ENCODE results near the gene CFAP97.

The CFAP97 gene

DNA sequence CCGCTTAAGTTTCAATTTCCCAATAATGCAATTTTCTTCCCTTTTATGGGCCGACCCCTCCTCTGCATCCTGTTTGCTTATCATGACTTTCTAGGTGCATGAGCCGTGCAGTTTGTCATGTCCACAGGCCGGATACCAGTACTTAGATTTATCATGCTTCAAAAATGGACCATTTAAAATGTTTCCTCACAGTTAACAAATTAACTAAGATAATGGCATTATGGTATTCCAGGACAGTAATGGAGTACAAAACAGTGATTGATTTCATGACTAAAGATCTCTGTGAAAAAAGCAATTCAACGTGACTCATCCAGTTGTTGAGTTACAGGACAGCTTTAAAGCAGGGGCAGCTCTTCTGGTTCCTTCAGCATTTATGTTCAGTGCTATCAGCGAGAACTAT, 28.6 kb upstream of the CFAP97 start:
- no peak for DNase-seq (ENCODE audit: low spot score)

DNA sequence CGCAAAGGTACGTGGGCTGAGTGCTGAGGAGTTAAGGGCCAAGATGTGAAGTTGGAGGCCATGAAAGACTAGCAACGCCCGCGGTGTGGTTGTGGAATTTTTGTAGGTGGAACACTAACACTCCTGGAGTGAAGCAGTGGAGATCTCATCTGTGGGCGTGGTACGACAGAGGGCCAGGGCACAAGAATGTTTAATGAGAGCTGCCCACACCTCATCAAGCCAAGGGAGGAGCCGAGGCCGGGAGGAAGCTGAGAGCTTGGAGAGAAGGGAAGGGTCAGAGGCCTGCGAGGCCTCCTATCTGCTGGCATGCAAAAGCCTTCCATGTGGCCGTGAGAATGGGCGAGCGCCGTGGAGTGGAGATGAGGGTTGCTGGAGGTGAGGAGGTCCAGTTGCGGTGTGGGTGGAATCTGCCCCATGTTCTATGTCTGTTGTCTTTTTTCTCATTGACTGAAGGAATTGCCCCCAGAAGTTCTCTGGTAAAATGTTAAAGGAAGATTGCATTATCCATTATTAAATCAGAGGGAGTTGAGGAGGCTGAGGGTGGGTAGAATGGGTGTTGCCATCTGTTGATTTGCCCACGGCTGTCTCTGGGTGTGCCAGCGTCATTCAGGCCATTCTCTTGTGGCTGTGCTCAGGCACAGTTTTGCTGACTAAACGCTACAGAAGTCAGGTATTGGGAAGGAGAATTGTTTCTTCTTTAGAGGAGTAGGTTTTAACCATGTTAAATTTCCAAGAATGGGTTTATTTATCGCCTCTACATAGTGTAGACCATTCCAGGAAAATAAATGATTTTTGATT, 25.4 kb upstream of the CFAP97 start:
- TF ChIP-seq, protein P1, sequence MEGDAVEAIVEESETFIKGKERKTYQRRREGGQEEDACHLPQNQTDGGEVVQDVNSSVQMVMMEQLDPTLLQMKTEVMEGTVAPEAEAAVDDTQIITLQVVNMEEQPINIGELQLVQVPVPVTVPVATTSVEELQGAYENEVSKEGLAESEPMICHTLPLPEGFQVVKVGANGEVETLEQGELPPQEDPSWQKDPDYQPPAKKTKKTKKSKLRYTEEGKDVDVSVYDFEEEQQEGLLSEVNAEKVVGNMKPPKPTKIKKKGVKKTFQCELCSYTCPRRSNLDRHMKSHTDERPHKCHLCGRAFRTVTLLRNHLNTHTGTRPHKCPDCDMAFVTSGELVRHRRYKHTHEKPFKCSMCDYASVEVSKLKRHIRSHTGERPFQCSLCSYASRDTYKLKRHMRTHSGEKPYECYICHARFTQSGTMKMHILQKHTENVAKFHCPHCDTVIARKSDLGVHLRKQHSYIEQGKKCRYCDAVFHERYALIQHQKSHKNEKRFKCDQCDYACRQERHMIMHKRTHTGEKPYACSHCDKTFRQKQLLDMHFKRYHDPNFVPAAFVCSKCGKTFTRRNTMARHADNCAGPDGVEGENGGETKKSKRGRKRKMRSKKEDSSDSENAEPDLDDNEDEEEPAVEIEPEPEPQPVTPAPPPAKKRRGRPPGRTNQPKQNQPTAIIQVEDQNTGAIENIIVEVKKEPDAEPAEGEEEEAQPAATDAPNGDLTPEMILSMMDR (IDR thresholded peaks at IDR 0.05; ENCODE audit: extremely low read depth, missing control alignments) = no peak
- no peak for DNase-seq (ENCODE audit: low spot score)

More for the DNA sequence above, 28.6 kb upstream of the CFAP97 start:
- TF ChIP-seq, protein P1 (IDR thresholded peaks at IDR 0.05; ENCODE audit: extremely low read depth, missing control alignments) = no peak

DNA sequence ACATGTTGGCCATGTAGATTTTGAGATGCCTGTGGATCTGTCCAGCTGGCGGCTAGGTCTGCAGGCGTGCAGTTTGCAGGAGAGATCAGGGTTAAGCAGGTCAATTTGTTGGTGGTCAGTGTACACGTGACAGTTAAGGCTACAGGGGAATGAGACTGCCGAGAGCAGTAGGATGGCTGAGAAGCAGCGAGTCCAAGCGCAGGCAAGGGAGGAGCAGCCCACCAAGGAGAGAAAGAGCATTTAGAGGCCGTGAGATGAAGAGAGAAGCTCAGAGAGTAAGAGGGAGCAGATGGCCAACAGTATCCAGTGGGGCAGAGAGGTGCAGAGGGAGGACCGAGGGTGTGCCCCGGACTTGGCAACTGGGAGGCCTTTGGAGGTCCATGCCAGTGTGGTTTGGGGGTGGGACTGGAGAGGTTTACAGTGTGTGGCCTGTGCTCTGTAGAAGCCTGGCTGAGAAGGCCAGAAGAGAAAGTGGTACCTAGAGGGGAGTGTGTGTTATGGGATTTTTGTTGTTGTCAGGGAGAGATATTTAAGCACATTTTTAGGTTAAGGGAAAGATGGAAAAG, 24.0 kb upstream of the CFAP97 start:
- DNase-seq (ENCODE audit: low spot score) = no peak
- TF ChIP-seq, protein P1 (IDR thresholded peaks at IDR 0.05; ENCODE audit: extremely low read depth, missing control alignments) = no peak

DNA sequence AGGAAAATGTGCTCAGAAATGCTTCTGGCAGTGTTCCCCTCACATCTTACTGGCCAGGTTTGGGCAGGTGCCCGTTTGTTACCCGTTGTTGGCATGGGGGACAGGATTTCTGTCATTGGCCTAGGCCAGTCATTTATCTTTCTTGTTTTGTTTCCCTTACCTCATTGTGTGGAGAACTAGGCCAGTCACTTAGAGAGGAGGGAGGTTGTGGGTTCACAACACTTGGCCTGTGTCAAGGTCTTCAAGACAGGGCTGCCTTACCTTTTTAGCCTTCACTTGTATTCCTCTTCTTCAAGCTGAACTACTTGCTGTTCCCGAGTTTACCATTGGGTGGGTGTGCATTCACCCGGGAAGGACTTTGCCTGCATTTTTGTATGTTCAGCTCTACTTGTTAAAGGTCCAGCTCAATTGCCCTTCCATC, 23.3 kb upstream of the CFAP97 start:
- DNase-seq (ENCODE audit: low spot score) = no peak
- TF ChIP-seq, protein P1 (IDR thresholded peaks at IDR 0.05; ENCODE audit: extremely low read depth, missing control alignments) = no peak

DNA sequence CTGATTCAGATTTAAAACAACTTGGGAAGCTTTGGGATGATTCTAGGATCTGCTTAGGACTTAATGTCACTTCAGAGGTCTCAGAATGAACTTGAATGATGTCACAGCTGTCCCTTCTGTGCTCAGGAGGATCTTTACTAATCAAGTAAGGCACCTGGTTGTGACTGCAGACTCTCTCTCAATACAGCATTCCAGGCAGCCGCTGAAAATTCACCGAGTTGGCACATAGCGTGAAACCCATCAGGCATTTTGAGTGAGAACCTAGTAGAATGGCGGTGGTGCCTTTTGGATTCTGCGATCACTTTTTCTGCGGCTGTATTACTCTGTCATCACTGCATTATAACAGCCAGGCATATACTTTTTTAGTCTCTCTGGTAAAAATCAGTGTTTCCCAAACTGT, 22.1 kb upstream of the CFAP97 start:
- DNase-seq (ENCODE audit: low spot score) = no peak
- TF ChIP-seq, protein P1 (IDR thresholded peaks at IDR 0.05; ENCODE audit: extremely low read depth, missing control alignments) = no peak

DNA sequence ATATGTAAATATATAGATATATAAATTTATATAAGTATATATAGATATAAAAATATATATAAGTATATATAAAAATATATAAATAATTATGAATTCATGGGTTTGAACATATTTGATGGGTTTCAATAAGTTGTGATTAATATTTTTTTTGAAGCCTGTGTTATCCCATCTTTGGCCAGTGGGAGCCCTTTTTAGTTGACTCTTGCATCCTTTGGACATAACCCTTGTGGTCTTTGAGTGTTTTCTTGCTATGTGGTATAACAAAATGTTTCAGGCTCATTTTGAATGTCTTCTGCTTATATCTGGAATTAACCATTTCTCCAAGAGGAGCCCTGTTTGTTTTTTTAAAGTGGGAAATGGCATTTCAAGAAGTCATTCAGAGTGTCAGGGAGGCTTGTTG, 20.8 kb upstream of the CFAP97 start:
- no peak for DNase-seq (ENCODE audit: low spot score)
- TF ChIP-seq, protein P1 (IDR thresholded peaks at IDR 0.05; ENCODE audit: extremely low read depth, missing control alignments) = no peak

DNA sequence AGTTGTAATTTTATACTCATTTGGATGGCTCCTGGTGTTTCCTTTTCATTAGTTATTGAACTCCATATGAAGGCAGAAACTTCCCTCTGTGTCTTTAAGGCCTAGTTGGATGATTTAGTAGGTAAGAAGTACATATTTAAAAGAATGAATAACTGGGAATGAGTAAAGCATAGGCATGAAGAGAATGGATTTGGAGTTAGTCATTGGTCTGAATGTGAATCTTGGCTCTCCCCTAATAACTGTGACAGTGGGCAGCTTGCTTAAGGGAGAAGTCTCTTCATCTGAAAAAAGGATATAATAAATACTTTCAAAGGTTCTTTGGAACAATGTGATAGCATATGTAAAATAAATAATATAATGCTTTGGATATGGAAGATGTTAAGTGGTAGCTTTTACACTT, 18.8 kb upstream of the CFAP97 start:
- DNase-seq (ENCODE audit: low spot score) = no peak
- TF ChIP-seq, protein P1 (IDR thresholded peaks at IDR 0.05; ENCODE audit: extremely low read depth, missing control alignments) = no peak

Data from GM20000 (cell line).